ENCODE data around the gene TCN1. TPM values are rescaled to one million over a fixed set of nuclear protein-coding genes. Genes with fewer than 3 reads are reported as not detected.

TCN1 gene
- total and polyA plus RNA-seq, 9 of the 15 experiments (the other 6 are each of a cell fraction or from before 2014, with no cell fraction given): 0.63 to 25.9 (median 8.0) TPM

DNA sequence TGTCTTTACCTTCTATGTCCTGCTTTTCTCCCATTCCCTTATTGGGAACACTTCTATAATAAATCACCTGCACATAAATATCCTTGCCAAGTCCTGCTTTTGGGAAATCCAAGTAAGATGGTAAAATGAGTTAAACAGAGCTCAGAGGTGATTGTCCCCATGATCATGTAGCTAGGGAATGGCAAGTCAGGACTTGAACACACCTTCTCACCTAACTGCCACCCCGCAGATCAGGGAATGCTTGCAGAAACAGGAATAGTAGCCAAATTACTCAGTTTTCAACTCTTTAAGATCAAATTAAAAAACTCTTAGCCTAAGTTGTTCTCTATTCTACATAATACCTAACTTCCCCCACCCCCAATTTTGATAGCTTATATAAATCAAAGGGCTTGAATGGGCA lies 28.3 kb upstream of the TCN1 start (continued):
- TF ChIP-seq, protein P1, sequence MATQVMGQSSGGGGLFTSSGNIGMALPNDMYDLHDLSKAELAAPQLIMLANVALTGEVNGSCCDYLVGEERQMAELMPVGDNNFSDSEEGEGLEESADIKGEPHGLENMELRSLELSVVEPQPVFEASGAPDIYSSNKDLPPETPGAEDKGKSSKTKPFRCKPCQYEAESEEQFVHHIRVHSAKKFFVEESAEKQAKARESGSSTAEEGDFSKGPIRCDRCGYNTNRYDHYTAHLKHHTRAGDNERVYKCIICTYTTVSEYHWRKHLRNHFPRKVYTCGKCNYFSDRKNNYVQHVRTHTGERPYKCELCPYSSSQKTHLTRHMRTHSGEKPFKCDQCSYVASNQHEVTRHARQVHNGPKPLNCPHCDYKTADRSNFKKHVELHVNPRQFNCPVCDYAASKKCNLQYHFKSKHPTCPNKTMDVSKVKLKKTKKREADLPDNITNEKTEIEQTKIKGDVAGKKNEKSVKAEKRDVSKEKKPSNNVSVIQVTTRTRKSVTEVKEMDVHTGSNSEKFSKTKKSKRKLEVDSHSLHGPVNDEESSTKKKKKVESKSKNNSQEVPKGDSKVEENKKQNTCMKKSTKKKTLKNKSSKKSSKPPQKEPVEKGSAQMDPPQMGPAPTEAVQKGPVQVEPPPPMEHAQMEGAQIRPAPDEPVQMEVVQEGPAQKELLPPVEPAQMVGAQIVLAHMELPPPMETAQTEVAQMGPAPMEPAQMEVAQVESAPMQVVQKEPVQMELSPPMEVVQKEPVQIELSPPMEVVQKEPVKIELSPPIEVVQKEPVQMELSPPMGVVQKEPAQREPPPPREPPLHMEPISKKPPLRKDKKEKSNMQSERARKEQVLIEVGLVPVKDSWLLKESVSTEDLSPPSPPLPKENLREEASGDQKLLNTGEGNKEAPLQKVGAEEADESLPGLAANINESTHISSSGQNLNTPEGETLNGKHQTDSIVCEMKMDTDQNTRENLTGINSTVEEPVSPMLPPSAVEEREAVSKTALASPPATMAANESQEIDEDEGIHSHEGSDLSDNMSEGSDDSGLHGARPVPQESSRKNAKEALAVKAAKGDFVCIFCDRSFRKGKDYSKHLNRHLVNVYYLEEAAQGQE (IDR thresholded peaks at IDR 0.05; ENCODE audit: borderline replicate concordance): no peak
- TF ChIP-seq, protein P1 (CRISPR knock-in tag; IDR thresholded peaks at IDR 0.05; ENCODE audit: low read depth): no peak
- TF ChIP-seq HNRNPL (IDR thresholded peaks at IDR 0.05; ENCODE audit: low read depth, low read length) (no peak), KDM1A (IDR thresholded peaks at IDR 0.05) (no peak), MXI1 (IDR thresholded peaks at IDR 0.05; ENCODE audit: low read depth, low read length) (no peak), ATF1 (CRISPR knock-in tag; IDR thresholded peaks at IDR 0.05) (no peak), ATF1 (tag; IDR thresholded peaks at IDR 0.05) (no peak), TCF7L2 (IDR thresholded peaks at IDR 0.05; ENCODE audit: low read depth, low read length) (no peak), CCNT2 (IDR thresholded peaks at IDR 0.05; ENCODE audit: borderline replicate concordance, extremely low read depth, insufficient read length, low read depth, low read length) (no peak), TAL1 (IDR thresholded peaks at IDR 0.05) (no peak)
- TF ChIP-seq, protein P2, sequence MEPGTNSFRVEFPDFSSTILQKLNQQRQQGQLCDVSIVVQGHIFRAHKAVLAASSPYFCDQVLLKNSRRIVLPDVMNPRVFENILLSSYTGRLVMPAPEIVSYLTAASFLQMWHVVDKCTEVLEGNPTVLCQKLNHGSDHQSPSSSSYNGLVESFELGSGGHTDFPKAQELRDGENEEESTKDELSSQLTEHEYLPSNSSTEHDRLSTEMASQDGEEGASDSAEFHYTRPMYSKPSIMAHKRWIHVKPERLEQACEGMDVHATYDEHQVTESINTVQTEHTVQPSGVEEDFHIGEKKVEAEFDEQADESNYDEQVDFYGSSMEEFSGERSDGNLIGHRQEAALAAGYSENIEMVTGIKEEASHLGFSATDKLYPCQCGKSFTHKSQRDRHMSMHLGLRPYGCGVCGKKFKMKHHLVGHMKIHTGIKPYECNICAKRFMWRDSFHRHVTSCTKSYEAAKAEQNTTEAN (CRISPR knock-in tag; IDR thresholded peaks at IDR 0.05): no peak

Data from K562 (cell line).